GM23338 (cell line): Measurements from ENCODE around the gene TMEM138. TPM values are rescaled to one million over a fixed set of nuclear protein-coding genes. Genes with fewer than 3 reads are reported as not detected.

ENCODE experiments used
- ATAC-seq: fragments of 200-7000 bp; cut with Tn5 transposase; 3 replicates; pipeline ENCODE4 v1.9.1; 2020
- DNase-seq: peaks from one replicate; pipeline ENCODE4 v3.0.0-alpha.2; 2015; ENCODE audit warnings: low spot score
- H2AFZ ChIP-seq: fragments of 200-600 bp; sonication (generic); 2 replicates; pipeline ENCODE4 v1.8.0; 2016; ENCODE audit warnings: antibody characterized with exemption, mild to moderate bottlenecking, moderate library complexity
- H3F3A ChIP-seq: fragments of 200-600 bp; sonication (generic); replicated peaks from 2 replicates; pipeline ENCODE4 v1.8.0; 2017; ENCODE audit warnings: antibody characterized with exemption, mixed run types, low read depth
- H3K27ac ChIP-seq: fragments of 200-600 bp; sonication (generic); 2 replicates; pipeline ENCODE4 v1.6.1; 2016; ENCODE audit warnings: low read depth
- H3K27me3 ChIP-seq: fragments of 200-600 bp; sonication (generic); 2 replicates; pipeline ENCODE4 v1.8.0; 2016; ENCODE audit warnings: mild to moderate bottlenecking, mixed run types, moderate library complexity; ENCODE audit not compliant: insufficient read depth
- H3K36me3 ChIP-seq: fragments of 200-600 bp; sonication (generic); 2 replicates; pipeline ENCODE4 v1.8.0; 2016; ENCODE audit warnings: mild to moderate bottlenecking; ENCODE audit not compliant: insufficient read depth
- H3K4me1 ChIP-seq: fragments of 200-600 bp; sonication (generic); 2 replicates; pipeline ENCODE4 v1.8.0; 2016; ENCODE audit warnings: mild to moderate bottlenecking, moderate library complexity; ENCODE audit not compliant: insufficient read depth
- H3K4me2 ChIP-seq: fragments of 200-600 bp; sonication (generic); 2 replicates; pipeline ENCODE4 v1.7.1; 2017; ENCODE audit warnings: mixed run types
- H3K4me3 ChIP-seq: fragments of 200-600 bp; sonication (generic); 2 replicates; pipeline ENCODE4 v1.6.1; 2016; ENCODE audit warnings: mixed run types
- H3K79me2 ChIP-seq: fragments of 200-600 bp; sonication (generic); replicated peaks from 2 replicates; pipeline ENCODE4 v1.8.0; 2017; ENCODE audit warnings: mild to moderate bottlenecking; ENCODE audit not compliant: insufficient read depth
- H3K9me2 ChIP-seq: fragments of 200-600 bp; sonication (generic); 2 replicates; pipeline ENCODE4 v1.8.0; 2017; ENCODE audit not compliant: insufficient read depth
- H4K20me1 ChIP-seq: fragments of 200-600 bp; sonication (generic); replicated peaks from 2 replicates; pipeline ENCODE4 v1.8.0; 2017; ENCODE audit warnings: mild to moderate bottlenecking; ENCODE audit not compliant: insufficient read depth
- H3K27ac Mint-ChIP-seq: 2 replicates; pipeline ENCODE4 v1.8.0; 2020; ENCODE audit warnings: inconsistent platforms, mild to moderate bottlenecking, moderate library complexity, mixed read lengths
- H3K27me3 Mint-ChIP-seq: 3 replicates; pipeline ENCODE4 v1.8.0; 2022; ENCODE audit warnings: low read depth, mild to moderate bottlenecking, moderate library complexity, mixed read lengths, inconsistent platforms; ENCODE audit not compliant: insufficient read depth, poor library complexity
- H3K36me3 Mint-ChIP-seq: 3 replicates; pipeline ENCODE4 v1.8.0; 2021; ENCODE audit warnings: low read depth, mild to moderate bottlenecking, inconsistent platforms, moderate library complexity, mixed read lengths
- H3K4me1 Mint-ChIP-seq: 3 replicates; pipeline ENCODE4 v1.8.0; 2020; ENCODE audit warnings: mild to moderate bottlenecking, inconsistent platforms, mixed read lengths
- H3K4me3 Mint-ChIP-seq: 3 replicates; pipeline ENCODE4 v1.8.0; 2021; ENCODE audit warnings: moderate library complexity, mild to moderate bottlenecking, inconsistent platforms, mixed read lengths
- H3K9me3 Mint-ChIP-seq: 3 replicates; pipeline ENCODE4 v1.8.0; 2020; ENCODE audit warnings: moderate library complexity, mild to moderate bottlenecking, inconsistent platforms, mixed read lengths
- CREB1 ChIP-seq: fragments of 250-450 bp; sonication (Bioruptor Pico); IDR thresholded peaks from 2 replicates; pipeline ENCODE4 v1.5.0; 2020; ENCODE audit warnings: low read depth, mild to moderate bottlenecking, moderate library complexity
- ETS1 ChIP-seq: IDR thresholded peaks from 2 replicates; pipeline ENCODE4 v1.6.1; 2016; ENCODE audit warnings: antibody characterized with exemption
- EZH2phosphoT487 ChIP-seq: fragments of 200-600 bp; sonication (generic); IDR thresholded peaks from one replicate; pipeline ENCODE4 v1.8.1; 2018; ENCODE audit warnings: antibody characterized with exemption; ENCODE audit not compliant: unreplicated experiment
- POLR2AphosphoS5 ChIP-seq: IDR thresholded peaks from 2 replicates; pipeline ENCODE4 v1.6.1; 2016; ENCODE audit warnings: antibody characterized with exemption, low read depth
- ZNF114 ChIP-seq: fragments of 250-450 bp; sonication (Bioruptor Pico); IDR thresholded peaks from 2 replicates; pipeline ENCODE4 v1.5.0; 2020; ENCODE audit warnings: mild to moderate bottlenecking, moderate library complexity
- long read RNA-seq: library from polyadenylated mRNA; unstranded; transcript quantifications from one replicate; pipeline ENCODE4 v2.0.0, GENCODE V29; 2020; ENCODE audit not compliant: unreplicated experiment
- polyA plus RNA-seq: library from polyadenylated mRNA; unstranded; fragments of >200 nt; fragmentation: Nextera tagmentation; extraction: Ambion mirVana; gene quantifications from 2 replicates; pipeline ENCODE4 v1.2.1, GENCODE V29; 2016
- total RNA-seq: library from RNA; depleted of rRNA; stranded (reverse); fragments of >200 nt; shearing (Covaris generic); gene quantifications from 2 replicates; pipeline ENCODE4 v1.2.3, GENCODE V29; 2014; rRNA removed
- TF ChIP-seq, protein P1 (sequence below): IDR thresholded peaks from one replicate; pipeline ENCODE4 v1.6.1; 2018; ENCODE audit warnings: antibody characterized with exemption; ENCODE audit not compliant: unreplicated experiment

TMEM138 gene
- total RNA-seq (26.9 and 30.2 TPM in 2 replicates), polyA plus RNA-seq (32.1 and 37.0 TPM in 2 replicates)
- long read RNA-seq, transcript TMEM138-201 (5 exons, 1,848 nt) = major isoform, 12 of 24 reads
- long read RNA-seq, partial matches to known transcripts = 1 of 24 reads
- long read RNA-seq, other reads (novel, unspliced or antisense) = 10 of 24 reads

GRCh38 chr11:61361741-61362541 is at the start of gene TMEM138, which contains the start of gene CYB561A3:
Gene TMEM138 (plus strand): TSS chr11:61362374. CDS start chr11:61364391, 2,017 bp downstream.
Gene CYB561A3 (minus strand): TSS chr11:61361882. CDS start chr11:61356713, 5,169 bp downstream.
- Histone ChIP-seq H3K27ac (peak within 1 kb of the TSS; percentile 100), H3K36me3 (peaks cover 22% of the 10 kb centered on the region), H3K4me2 (peak within 1 kb of the TSS; percentile 97), H3K4me1 (peaks cover 11% of the 10 kb centered on the region), H2AFZ (peak within 1 kb of the TSS; percentile 97), H3K27me3 (no peaks in the 10 kb centered on the region), H3K4me3 (peak within 1 kb of the TSS; percentile 86), H4K20me1 (peaks cover 8% of the 10 kb centered on the region; the same call in 1 of the 2 replicates), H3K9me2 (no peaks in the 10 kb centered on the region), H3K79me2 (peaks cover 36% of the 10 kb centered on the region), H3F3A (peaks cover 10% of the 10 kb centered on the region; the same call in 1 of the 2 replicates)
- H3K4me3 Mint-ChIP-seq = peak within 1 kb of the TSS; percentile 99
- H3K27ac Mint-ChIP-seq = peak within 1 kb of the TSS; percentile 98
- H3K27me3 Mint-ChIP-seq = peaks cover 8% of the 10 kb centered on the region
- H3K9me3 Mint-ChIP-seq = no peaks in the 10 kb centered on the region
- peaks cover 17% of the 10 kb centered on the region for H3K4me1 Mint-ChIP-seq
- TF ChIP-seq ETS1 = peak; percentile 20; the same call in 1 of the 2 replicates
- TF ChIP-seq CREB1 (CRISPR knock-in tag) = peak; percentile 8; the same call in 1 of the 2 replicates
- TF ChIP-seq ZNF114 = no peak
- peak; percentile 92 for TF ChIP-seq POLR2AphosphoS5
- TF ChIP-seq, protein P1, sequence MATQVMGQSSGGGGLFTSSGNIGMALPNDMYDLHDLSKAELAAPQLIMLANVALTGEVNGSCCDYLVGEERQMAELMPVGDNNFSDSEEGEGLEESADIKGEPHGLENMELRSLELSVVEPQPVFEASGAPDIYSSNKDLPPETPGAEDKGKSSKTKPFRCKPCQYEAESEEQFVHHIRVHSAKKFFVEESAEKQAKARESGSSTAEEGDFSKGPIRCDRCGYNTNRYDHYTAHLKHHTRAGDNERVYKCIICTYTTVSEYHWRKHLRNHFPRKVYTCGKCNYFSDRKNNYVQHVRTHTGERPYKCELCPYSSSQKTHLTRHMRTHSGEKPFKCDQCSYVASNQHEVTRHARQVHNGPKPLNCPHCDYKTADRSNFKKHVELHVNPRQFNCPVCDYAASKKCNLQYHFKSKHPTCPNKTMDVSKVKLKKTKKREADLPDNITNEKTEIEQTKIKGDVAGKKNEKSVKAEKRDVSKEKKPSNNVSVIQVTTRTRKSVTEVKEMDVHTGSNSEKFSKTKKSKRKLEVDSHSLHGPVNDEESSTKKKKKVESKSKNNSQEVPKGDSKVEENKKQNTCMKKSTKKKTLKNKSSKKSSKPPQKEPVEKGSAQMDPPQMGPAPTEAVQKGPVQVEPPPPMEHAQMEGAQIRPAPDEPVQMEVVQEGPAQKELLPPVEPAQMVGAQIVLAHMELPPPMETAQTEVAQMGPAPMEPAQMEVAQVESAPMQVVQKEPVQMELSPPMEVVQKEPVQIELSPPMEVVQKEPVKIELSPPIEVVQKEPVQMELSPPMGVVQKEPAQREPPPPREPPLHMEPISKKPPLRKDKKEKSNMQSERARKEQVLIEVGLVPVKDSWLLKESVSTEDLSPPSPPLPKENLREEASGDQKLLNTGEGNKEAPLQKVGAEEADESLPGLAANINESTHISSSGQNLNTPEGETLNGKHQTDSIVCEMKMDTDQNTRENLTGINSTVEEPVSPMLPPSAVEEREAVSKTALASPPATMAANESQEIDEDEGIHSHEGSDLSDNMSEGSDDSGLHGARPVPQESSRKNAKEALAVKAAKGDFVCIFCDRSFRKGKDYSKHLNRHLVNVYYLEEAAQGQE = peak; percentile 4
- peak; percentile 95 for ATAC-seq
- DNase-seq = peak; percentile 97
- peaks cover 39% of the 10 kb centered on the region for H3K36me3 Mint-ChIP-seq

DNA sequence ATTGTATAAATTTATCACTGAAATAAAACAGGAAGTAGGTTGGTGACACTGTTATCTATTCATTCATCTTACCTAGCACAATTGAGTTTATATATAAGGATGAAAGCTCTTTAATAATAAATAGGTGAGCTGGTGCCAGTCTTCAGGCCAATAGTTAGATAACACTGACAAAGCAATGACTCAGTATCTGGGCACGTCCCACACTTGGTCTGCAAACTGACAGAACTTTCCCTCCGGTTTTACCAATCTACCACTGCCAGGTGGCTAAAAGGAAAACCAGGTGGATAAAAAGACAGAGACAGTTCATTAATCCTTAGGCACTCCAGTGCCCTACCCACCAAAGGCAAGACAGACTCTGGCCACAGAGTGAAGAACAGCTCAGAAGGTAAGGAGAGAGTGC is 46.9 kb upstream of the TMEM138 start:
- 0 out of 2 replicates have a peak, but pooled peaks cover 2% of the 10 kb centered on the region for H3F3A ChIP-seq
- no peaks in the 10 kb centered on the region for H3K79me2 ChIP-seq
- no peaks in the 10 kb centered on the region for H3K4me1 ChIP-seq
- H2AFZ ChIP-seq = no peak overlapping the region
- no peaks in the 10 kb centered on the region for H3K4me1 Mint-ChIP-seq
- no peaks in the 10 kb centered on the region for H3K27me3 ChIP-seq
- peak; percentile 45 for TF ChIP-seq EZH2phosphoT487
- TF ChIP-seq POLR2AphosphoS5 = no peak
- H3K4me3 ChIP-seq = no peak overlapping the region
- H3K9me3 Mint-ChIP-seq = no peaks in the 10 kb centered on the region
- peaks cover 67% of the 10 kb centered on the region for H3K36me3 ChIP-seq
- H3K27ac ChIP-seq = no peak overlapping the region
- H3K4me2 ChIP-seq = no peak overlapping the region
- H4K20me1 ChIP-seq = peaks cover 9% of the 10 kb centered on the region
- peaks cover 70% of the 10 kb centered on the region for H3K36me3 Mint-ChIP-seq
- no peak for ATAC-seq
- H3K4me3 Mint-ChIP-seq = no peak overlapping the region
- no peak overlapping the region for H3K27ac Mint-ChIP-seq
- H3K9me2 ChIP-seq = no peaks in the 10 kb centered on the region
- H3K27me3 Mint-ChIP-seq = no peaks in the 10 kb centered on the region
- no peak for DNase-seq
